ENCODE results near the gene SMAD7.

Gene SMAD7

GRCh38 chr18:48958951-48959350 lies 8.2 kb upstream of the SMAD7 start:
- H3K27ac ChIP-seq, result no peak overlapping the region
- TF ChIP-seq CTCF (conservative IDR thresholded peaks at IDR 0.05), result no peak

- H3K27ac ChIP-seq, result no peak overlapping the region
- no peak for TF ChIP-seq CTCF (conservative IDR thresholded peaks at IDR 0.05)
Measured at GRCh38 chr18:48957616-48958015, 6.9 kb upstream of the SMAD7 start.

- no peak overlapping the region for H3K27ac ChIP-seq
- no peak for TF ChIP-seq CTCF (conservative IDR thresholded peaks at IDR 0.05)
Measured at GRCh38 chr18:48957136-48957535, 6.4 kb upstream of the SMAD7 start.

- H3K27ac ChIP-seq, result no peak overlapping the region
- no peak for TF ChIP-seq CTCF (conservative IDR thresholded peaks at IDR 0.05)
Measured at GRCh38 chr18:48956356-48956755, 5.6 kb upstream of the SMAD7 start.

GRCh38 chr18:48955830-48956261 lies 5.1 kb upstream of the SMAD7 start:
- no peak overlapping the region for H3K27ac ChIP-seq
- TF ChIP-seq CTCF (conservative IDR thresholded peaks at IDR 0.05), result no peak

- TF ChIP-seq CTCF (conservative IDR thresholded peaks at IDR 0.05), result no peak
- H3K27ac ChIP-seq, result no peak overlapping the region
Measured at GRCh38 chr18:48954886-48955819, 4.4 kb upstream of the SMAD7 start.

GRCh38 chr18:48953104-48953706 lies 2.4 kb upstream of the SMAD7 start:
- H3K27ac ChIP-seq, result peak overlapping the region; percentile 97
- no peak for TF ChIP-seq CTCF (conservative IDR thresholded peaks at IDR 0.05)

Measured in VCaP (cell line).